A673 (cell line): ENCODE measurements around the gene C3orf38.

Experiments used
- EZH2 ChIP-seq: fragments of 200-600 bp; sonication (generic); IDR thresholded peaks from 2 replicates; pipeline ENCODE4 v1.6.1; 2017; ENCODE audit warnings: borderline replicate concordance, low read depth, mild to moderate bottlenecking, mixed read lengths, antibody characterized with exemption, low read length; ENCODE audit not compliant: poor library complexity, severe bottlenecking
- TF ChIP-seq, protein P1 (sequence below): fragments of 300-800, 200-600 bp; sonication (generic); conservative IDR thresholded peaks from 2 replicates; pipeline ENCODE4 v1.5.1; 2017; ENCODE audit warnings: low read depth, mild to moderate bottlenecking, antibody characterized with exemption, low read length, moderate library complexity, mixed read lengths

DNA sequence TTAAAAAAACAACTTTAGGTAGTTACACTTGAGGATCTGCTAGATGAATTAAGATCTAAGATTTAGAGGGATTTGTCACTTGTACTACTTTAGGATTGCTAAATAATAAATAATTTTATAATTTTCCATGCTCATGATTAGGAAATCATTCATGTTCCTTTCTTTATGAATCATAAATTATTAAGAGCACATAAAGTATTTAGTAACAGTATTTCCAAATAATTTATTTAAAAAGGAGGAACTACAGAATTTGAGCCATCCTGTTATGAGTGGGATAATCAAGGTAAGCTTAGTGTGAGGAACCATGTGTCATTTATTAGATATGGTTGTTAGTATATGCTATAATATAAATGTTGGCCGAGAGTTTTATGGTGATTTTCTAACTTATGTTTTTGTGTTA is 37.5 kb upstream of the C3orf38 start:
- TF ChIP-seq, protein P1, sequence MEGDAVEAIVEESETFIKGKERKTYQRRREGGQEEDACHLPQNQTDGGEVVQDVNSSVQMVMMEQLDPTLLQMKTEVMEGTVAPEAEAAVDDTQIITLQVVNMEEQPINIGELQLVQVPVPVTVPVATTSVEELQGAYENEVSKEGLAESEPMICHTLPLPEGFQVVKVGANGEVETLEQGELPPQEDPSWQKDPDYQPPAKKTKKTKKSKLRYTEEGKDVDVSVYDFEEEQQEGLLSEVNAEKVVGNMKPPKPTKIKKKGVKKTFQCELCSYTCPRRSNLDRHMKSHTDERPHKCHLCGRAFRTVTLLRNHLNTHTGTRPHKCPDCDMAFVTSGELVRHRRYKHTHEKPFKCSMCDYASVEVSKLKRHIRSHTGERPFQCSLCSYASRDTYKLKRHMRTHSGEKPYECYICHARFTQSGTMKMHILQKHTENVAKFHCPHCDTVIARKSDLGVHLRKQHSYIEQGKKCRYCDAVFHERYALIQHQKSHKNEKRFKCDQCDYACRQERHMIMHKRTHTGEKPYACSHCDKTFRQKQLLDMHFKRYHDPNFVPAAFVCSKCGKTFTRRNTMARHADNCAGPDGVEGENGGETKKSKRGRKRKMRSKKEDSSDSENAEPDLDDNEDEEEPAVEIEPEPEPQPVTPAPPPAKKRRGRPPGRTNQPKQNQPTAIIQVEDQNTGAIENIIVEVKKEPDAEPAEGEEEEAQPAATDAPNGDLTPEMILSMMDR: no peak
- TF ChIP-seq EZH2: no peak
